ENCODE data around the gene USP2.

The USP2 gene

DNA sequence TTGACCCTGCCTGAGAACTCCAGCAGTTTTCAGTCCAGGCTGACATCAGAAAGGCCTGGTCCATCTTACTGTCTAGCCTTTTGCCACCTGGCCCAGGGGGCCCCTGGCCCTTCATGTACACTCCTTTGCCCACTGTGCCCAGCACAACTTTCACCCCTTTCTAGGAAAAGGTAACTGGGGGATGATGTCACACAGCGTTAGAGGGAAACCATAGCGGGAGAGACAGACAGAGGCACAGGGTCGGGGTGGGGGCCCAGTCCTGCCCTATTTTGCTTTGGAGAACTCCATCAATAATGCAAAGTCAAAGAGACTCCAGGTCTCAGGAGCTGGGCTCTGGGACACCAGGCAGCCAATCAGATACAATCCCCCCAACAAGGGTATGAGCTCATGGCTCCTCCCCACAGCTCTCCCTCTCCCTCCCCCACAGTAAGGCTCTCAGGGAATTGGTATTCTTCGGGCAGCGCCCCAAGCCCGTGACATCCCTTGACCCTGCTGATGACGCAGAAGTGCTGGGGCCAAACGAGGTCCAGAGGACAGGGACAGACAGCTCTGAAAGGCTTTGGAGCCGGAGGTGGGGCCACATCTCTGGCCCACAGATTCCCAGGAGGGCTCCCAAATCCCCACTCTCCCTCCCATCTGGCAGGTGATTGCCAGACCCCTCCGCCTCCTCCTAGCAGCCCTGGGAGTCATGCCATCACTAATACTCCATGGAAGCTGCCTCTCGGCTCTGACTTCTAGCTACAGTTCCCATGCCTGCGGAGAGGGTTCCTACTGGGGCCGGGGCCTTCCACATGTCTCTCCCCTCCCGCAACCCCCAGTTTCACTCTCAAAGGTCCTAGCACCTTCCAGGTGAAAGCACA is 5.9 kb downstream of the USP2 start:
- no peak for ATAC-seq

DNA sequence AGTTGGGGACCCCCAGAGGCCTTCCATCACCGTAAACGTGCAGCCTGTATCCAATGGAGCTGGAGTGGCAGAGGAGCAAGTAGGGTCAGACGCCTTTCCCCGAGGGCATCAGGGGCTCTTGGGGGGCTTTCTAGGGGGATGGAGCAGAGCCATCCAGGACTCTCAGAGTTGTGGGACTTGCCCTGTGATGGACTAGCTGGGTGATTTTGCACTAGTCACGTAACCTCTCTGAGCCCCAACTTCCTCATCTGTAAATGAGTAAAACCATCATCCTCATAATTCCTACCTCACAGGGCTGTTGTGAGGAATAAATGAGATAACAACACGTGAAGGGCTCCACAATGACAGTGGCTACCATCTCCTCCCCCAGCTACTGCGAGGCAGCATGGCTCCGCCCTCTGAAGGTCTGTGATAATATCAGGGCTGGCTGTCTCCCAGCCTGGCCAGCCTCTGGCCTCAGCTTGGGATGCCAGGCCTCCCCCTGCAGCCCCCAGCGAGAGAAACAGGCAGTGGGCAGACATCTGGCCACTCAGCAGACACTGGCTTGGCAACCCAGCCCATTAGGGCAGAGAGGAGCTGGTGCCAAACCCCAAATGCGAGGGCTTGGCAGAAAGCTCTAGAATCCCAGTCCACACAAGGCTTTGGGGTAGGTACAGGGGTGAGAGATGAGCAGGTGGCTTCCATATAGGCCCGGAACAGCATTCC is 6.7 kb downstream of the USP2 start:
- ATAC-seq = no peak

DNA sequence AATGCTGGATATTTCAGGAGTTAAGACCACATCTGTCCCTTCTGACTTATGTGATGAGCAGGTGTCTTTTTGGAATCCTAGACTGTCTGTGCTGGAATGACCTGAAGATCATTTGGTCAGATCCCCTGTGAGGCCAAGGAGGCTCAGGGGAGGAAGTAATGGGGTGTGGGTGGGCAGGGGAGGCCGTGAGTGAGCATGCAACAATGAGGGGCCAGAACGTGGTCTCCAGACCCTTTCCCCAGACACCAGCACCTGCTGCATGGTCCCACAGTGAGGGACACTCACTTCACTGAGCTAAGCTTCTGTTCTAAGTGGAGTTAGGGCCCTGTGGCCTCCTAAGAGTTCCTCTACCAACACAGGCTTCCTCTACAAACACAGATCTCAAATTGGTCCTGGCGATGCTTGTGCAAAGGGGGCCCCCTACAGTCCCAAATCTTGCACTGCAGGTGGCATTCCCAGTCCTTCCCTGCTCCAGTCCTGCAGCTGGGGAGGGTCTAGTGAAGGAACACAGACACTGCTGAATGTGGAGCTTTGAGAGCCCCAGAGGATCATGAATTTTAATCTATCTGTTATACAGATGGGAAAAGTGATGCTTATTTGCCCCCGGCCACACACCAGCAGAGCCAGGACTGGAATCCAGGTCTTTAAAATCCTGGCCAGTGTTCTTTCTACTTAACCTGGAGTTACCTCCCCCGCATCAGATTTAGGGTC is 7.4 kb downstream of the USP2 start:
- ATAC-seq = no peak

DNA sequence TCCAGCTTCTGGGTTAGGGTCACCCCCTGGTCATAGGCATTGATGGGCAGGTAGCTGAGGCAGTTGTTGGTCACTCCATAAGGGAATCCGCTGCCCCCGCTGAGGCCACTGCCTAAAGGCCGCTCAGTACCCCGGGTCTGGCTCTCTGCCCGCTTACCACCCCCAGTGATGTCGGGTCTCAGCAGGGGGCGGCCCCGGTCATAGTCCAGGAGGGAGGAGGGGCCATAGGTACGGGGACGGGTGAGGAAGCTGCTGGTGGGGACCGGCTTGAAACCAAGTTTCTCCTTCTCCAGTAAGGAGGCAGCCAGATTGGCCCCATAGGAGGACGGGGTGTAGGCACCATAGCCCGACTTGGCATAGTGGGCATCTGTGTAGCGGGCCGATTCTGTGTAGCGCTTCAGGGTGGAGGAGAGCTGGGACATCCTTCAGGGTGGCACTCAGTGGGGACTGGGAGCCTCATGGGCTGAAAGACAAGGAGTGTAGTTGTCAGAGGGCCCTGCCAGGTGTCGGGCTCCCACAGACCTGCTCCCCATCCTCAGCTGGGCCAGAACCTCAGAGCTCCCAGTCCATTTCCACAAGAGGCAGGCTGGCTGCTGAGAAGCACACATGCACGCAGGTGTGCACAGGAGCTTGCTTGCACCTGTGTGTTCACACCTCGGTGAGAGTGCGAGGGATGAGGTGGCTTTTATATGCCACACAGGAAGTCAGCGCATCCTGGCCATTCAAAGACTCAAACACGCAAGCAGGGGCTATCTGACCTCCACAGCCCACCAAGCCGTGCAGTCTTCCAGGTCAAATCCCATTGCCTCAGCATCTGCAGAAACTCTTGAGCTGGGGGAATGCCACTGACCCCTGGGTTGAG is 8.2 kb downstream of the USP2 start:
- no peak for ATAC-seq

GRCh38 chr11:119372260-119373058 is 9.0 kb downstream of the USP2 start:
- ATAC-seq = no peak

- no peak for ATAC-seq
Observed at GRCh38 chr11:119371778-119372182, 9.7 kb downstream of the USP2 start.

- ATAC-seq = no peak
Observed at GRCh38 chr11:119371067-119371601, 10.4 kb downstream of the USP2 start.

DNA sequence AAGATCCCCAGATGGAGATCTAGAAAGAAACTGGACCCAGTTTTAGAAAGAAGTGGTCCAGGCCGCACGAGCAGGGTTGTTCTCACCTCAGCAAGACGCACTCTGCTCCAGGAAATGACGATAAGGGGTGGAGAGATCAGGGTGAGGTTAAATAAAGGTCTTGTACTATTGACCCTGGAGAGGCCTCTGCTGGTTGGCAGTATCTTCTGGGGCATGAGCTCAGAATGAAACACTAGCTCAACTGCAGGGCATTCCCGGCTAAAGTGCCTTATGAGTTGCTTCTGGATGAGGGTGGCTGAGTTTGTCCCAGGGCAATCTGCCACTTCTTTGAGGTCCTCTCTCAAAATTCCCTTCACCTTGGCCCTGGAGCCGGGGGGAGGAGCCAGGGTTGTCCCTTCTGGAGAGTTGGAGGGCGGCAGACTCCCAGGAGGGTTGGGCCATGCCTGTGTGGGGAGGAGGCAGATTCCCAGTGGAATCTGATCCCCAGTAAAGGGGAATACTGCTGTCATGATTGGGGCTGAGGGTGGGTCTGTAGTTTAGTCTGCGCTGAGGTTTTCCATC is 10.9 kb downstream of the USP2 start:
- no peak for ATAC-seq

DNA sequence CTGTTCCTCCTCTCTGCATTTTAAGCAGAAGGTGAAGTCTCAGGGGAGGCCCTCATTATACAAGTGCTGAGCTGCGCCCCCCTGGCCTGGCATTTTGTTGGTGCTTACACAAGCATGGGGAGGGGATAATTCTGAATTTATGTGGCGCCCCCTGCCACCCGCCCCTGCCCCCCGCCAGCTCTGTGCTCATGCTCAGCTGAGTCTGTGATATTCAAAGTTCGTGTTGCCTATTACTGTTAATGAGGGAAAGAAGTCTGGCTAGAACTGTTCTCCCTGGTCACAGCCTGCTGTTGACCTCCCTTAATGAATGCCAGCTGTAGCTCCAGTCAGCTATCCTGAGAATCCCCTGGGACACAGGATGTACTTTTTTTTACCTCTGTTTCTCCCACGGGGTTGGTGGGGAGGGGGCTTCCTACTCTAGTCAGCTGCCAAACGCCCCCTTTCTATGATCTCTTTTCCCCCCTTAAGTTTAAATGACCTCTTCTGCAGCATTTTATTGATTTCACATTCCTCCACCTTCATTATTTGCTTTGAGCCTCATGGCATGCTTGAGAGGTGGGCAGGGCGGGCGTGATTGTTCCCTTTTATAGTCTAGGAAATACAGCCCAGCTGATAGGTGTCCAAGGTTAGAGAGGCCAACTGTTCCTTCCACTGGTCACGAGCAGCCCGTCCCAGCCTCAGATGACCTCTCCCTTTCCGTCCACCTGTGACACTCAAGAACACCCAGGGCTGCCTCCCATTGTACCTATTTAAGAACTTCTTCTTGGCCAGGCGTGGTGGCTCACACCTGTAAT is 12.2 kb downstream of the USP2 start:
- no peak for ATAC-seq

DNA sequence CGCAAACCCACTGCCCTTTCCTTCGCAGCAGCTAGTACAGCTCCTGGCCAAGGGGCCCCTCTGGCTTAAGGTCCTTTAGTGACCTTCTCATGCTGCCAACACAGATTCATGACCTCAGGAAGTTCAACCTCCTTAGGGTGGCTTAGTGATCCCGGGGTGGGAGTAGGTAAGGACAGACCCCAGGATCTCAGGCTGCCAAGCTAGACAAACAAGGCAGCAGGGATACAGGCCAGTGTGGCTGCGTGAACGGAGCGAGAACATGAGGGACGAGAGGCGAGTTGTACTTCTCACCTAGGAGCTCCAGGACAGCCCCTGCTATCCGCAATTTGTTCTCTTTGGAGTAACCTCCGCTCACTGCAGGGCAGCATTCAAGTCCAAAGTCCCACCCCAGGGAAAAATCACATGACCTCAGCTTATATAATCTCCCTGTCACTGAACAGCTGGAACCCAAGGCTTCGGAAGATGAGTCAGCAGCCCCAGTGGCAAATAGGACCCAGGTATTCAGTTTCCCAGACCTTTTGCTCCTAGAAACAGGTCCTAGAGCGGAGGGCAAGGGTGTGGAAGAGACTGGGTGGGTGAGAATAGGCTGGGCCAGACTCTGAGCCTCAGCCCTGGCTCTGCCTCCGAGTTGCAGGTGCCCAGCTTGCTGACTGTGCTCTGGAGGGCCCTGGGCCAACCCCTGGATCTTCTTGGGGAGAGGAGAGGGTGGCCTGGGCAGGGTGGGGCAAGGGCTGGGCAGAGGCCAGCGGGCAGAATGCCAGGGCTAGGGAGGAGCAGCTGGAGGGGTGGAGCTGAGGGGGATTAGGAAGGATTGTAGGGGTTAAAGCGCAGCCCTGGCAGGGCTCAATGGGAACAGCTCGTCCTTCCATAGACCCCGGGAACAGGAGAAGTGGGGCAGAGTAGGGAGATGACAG is 13.1 kb downstream of the USP2 start:
- no peak for ATAC-seq

DNA sequence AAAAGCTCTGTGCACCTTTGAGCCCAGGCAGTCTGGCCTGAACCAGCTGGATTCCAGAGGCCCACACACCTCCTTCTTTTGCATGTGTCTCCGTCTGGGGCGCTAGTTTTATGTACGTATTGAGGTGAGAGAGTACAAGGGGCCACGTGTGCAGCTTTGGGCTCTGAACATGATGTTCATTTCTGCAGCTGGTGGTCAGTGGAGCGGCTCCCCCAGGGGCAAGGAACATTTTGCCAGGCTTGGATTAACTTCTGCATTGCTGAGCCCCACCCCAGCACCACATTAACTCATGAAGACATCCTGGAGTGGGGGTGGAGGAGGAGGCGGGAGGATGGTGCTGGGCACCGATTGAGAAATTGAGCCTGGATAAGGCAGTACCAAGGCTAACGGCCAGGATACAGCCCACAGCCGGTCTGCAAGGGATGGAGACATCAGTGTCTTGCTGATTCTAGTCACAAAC is 13.8 kb downstream of the USP2 start:
- no peak for ATAC-seq

DNA sequence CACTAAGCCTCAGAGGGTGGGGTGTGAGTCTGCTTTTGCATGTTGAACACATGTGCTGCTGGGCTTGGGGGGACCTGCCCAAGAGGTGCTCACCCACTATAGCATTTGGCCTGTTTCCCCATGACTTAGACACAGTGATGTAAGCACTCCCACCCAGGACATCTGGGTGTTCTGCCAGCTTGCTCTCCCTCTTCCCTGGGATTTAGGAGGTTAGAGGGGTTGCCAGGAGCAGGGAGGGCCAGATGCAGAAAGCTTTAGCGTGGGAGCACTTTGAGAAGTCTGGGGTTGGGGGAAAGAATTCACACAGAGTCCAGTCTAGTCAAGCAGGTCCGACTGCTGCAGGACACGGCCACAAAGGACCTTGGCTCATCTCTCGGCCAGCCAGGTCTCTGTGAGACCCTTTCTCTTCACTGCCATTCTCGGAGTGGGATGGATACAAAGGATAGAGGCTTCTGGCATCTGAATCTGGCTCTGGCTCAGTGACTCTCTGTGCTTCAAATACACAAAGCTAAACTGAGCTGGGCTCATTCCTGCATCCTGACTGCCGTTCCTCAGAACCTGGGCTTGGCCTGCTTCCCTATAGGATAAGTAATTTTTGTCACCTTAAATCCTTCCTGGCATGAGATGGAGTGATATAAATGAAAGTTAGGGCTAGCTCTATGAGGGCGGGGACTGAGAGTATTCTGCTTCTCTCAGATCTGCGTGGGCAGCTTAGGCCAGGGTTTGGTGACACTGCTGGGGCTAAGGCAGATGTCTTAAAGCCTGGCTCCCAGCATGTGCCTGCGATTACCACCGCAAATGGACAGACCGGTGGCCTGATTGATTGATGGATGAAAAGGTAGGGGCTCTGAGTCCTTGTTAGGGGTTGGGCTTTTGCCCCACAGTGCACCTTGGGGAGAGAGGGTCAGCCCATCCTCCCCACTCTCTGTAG is 14.5 kb downstream of the USP2 start:
- no peak for ATAC-seq

GRCh38 chr11:119365071-119365591 is 16.4 kb downstream of the USP2 start:
- ATAC-seq = no peak

- peak; percentile 65 to 68 for ATAC-seq
Observed at GRCh38 chr11:119363851-119364590, 17.5 kb downstream of the USP2 start.

- no peak for ATAC-seq
Observed at GRCh38 chr11:119363081-119363850, 18.2 kb downstream of the USP2 start.

GRCh38 chr11:119362741-119363080 is 18.8 kb downstream of the USP2 start:
- ATAC-seq = no peak

All from activated CD4-positive, CD25-positive, alpha-beta regulatory T cell treated with anti-CD3 and anti-CD28 coated beads, Interleukin-2, amount 50 U/mL, for 24 hours (primary cell).